T1000 (cell line): ENCODE data around the gene KRT73.

Experiments used
- DNase-seq: peaks from one replicate; lab custom pipeline; 2025; ENCODE audit warnings: mixed read lengths; lab: John Stamatoyannopoulos, UW

KRT73 gene

DNA sequence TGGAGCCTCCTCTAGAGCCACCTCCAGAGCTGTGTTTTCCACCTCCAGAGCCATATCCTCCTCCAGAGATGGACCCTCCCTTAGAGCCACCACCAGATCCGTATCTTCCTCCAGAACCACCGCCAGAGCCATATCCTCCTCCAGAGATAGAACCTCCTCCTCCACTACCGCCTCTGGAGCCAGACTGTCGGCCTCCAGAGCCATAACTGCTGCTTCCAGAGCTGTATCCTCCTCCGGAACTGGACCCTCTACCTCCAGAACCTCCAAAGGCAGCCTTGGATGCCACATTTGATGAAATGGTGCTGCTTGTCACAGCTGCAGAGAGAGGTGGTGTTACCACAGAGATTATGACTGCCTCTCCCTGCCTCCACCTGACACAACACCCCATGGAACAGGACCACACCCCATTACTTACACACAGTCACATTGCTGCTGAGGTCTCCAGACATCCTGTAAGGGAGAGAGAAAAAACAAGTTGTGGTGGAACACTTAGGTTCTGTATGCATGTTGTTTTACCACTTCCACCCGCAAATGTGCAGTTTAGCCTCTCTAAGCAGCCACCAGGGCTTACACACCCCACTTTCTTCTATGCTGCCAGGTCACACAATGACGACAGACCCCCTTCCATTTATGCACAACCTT, 26.9 kb upstream of the KRT73 start:
- no peak for DNase-seq

DNA sequence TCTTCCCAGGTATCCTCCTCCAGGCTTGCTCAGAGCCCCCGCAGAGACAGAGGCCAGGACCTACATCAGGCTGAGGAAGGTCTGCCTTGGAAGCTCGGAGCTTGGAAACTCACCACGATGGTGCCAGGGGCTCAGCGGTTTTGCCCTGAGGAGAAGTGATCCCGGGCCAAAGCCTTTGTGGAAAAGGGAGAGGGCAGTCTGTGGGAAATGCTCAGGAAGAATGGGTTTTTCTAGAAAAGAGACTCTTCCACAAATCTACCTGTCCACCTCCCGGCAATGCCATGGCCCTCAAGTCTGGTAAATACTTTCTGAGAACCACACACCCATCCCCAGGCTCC, 25.7 kb upstream of the KRT73 start:
- no peak for DNase-seq

DNA sequence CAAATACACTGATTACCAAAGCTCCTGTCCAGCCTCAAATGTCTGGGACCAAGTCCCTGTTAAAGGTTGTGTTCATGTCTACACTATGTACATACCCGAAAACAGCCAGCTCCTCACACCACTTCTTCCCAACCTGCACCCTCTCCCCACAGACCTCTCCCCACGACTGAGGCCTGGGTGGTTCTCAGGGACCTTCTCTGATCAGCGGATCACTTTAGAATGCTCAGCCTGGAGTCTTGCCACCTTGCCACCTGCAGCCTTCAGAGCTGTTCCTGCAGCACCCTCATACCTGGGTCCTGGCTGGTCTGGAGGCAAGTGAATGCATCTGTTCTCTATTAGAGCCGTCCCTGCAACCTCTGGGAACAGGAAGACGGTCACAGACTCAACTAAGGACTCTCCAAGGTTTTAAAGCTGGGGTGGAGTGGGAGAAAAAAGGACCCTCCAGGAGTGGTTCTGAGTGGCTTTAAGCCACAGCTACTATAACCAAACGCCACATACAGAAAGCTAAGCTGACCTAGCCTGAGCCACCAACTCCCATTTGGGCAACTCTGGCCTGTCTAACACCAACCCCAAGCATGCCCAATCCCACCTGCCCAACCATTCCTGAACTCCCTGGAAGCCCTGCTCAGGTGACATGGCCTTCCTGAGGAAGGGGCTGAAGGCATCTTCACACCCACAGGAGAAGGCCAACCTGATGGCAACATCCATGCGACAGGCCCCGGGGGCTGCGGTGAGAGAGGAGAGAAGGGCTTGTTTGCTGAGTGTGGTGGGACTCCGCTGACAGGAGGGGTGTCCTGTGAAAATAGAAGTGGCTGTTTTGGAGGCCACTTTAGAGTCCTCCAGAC, 25.1 kb upstream of the KRT73 start:
- no peak for DNase-seq

DNA sequence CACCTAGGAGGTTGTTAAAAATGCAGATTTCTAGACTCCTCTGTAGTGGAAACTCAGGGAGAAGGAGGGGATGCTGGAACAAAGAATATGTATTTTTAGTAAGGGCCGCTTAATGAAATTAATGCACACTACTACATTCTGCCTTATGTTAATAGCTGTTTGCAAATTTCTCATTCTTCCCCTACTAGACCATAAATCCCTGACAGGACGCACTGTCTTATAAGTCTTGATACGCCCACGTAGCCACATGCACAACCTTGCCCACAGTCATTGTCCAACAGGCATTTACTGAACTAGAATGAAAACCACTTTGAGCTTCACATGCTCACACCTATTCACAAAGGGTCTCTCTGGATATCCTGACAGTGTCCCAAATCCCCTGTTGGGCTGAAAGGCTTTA, 23.1 kb upstream of the KRT73 start:
- DNase-seq: no peak

DNA sequence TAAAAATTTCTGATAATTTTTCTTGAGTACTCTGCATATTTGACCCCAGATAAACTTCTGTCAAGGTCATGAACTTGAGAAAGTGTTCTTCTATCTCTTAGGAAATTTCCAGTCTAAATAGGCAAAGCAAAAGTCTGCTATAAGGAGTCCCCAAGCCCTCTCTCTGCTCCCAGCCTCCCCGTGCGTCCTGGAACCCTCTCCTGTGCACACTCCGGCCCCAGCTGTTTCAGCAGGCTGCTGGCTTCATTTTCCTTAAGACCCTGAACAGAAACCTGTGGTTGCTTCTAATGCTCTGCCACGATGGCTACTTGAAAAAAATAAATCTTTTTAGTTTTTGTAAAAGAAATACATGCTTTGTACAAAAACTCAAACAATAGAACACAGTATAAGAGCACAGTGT, 18.9 kb upstream of the KRT73 start:
- no peak for DNase-seq

DNA sequence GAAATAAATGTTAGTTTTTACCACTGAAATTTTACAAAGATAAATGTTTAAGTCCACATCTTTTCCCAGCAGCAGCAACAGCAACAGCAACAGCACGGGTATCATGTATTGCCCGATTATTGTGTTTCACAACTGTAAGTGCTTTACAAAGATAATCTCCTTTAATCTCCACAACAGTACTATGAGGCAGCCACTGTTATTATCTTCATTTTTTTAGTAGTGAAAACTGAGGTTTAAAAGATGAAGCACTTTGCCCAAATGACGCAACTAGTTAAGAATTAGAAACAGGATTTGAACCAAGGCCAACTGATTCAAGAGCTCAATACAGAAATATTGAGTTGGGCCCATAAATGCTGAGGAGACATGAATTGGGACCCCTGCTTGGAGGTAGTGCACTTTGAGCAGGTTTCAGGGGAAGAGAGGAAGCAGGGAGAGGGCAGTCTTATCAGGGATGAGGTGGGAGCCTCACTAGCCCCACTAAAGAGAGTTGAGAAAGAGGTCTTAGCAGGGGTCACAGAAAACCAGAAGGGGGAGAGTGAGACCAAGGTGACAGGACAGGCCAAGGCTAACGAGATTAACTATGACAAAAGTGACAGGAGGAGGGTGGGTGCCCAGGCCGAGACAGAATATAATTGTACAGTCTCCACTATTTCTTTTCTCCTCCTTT, 18.4 kb upstream of the KRT73 start:
- DNase-seq: no peak

DNA sequence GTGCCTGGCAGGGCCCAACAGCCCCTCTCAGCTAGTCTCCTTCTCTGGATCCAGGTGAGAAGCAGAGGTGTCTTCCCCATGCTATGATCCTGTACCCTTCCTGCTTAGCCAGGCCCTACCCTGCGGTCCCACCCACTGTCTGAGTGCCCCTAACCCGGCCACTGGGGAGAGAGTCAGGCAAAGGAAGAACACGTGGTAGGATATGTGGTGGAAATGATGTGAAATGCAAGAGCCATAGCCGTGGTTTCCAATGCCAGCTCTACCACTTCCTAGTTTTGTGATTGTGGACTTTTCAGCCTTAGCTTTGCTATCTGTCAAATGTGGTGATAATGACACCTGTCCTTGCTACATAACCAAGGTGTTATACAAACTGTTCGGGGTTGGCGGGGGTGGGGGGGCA, 17.8 kb upstream of the KRT73 start:
- no peak for DNase-seq

DNA sequence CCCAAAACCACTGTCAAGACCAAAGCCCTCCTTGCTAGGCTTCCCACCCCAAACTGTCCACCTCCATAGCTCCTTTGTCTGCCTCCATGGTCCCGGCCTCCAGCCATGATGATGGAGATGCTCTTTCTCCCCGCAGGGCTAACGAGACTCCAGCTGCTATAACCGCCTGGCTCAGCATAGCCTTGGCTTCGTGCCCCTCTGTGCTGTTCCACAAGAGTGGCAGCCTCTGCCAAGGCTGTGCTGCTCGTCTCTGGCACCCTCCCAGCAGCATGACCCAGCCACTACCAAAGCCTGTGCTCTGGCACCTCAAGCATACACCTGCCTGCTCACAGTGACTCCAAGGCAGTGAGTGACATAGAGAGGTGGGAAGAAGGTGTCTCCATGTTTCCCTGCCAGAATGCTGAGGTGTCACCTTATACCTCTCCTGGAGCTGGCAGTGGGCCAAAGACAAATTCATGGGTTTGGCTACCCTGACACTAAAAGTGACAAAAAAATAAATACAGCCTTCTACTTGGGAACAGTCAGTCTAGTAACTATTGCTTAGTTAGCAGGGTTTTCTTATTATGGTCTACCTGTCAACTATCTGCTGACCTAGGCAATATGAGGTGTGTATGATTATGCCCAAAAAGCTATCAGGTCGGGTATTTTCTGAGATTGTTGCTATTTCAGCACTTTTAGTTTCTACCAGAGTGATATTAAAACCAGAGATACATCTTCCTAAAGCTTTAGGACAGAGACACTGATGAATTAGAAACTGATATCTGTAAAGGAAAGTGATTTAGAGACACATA, 16.1 kb upstream of the KRT73 start:
- no peak for DNase-seq

DNA sequence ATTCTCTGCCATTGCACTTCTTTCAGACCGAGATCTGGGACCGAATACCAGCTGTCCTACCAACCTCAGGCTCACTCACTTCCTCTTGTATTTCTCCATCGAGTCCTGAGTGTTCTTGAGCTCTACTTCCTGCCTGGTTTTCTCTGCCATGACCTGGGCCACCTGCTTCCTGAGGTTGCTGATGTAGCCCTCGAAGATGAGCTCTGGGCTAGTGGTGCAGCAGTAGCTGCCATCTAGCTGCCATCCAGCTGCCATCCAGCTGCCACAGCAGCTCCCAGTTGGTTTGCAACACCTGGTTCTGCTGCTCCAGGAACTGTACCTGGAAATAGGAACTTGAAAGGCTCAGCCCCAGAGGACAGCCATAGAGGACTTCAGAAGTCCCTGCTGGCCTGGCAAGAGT, 15.0 kb upstream of the KRT73 start:
- DNase-seq: no peak

DNA sequence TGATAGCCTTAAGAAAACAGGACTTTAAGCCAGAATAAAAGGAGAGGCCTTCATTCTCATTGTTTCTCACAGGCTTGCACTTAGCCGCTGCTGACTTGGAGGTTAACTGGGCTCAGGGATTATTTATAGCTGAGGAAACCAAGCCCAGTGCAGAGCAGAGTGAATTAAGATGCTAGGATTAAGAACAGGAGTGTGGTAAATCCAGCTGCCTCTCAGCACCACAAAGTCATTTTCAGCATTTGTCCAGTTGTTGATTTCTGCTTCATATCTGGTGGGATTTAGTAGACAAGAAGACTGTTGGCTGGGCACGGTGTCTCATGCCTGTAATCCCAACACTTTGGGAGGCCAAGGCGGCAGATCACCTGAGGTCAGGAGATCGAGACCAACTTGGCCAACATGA, 14.3 kb upstream of the KRT73 start:
- DNase-seq: no peak

DNA sequence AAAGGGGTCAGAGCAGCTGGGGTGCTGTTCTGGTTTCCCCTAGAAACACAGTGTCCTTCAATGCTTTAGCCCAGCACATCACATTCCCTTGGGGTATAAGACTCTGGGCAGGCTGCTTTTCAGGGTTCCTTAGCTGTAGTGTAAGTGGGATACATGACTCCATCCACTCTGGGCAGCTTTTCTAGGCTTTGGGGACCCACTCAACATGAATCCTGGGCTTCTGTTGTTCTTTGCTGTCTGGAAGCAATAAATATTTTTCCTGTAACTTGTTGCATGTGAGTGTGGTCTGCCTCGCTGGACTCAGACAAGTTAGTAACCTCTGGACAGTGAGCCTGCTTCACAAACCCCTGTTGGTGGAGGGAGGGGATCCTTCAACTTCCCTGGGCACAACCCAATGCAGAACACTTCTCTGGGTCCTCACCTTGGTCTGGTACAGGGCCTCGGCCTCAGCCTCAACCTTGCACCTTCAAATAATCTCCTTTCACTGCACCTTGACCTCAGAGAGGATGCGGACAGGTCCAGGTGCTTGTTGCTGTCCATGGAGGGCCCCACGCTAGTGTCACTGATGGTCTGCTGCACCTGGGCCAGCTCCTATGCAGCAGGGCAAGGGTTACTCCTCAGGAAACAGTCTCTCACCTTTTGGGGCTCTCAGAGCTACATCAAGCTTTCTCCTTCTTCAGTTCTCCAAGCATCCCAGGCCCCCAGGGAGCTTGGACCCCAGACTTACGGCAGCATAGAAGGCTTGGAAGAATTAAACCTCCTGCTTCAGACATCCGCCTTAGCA, 13.5 kb upstream of the KRT73 start:
- DNase-seq: no peak

DNA sequence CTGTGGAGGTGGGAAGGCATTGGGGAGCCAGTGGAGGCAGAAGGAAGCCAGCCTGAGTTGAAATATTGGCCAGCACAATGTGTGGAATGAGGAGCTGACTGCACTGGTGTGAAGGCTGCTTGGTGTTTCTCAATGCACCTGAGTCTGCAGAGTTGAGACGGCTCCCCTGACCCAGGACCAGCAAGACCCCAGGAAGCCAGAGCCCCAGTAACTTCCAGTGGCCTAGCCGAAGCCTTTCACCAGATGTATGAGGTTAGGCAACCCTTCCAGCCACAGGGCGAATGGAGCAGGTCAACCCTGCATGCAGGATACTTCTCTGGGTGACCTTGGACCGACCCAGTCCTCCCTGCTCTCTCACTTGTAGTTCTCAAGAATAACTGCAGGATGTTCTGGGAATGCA, 12.9 kb upstream of the KRT73 start:
- DNase-seq: no peak

DNA sequence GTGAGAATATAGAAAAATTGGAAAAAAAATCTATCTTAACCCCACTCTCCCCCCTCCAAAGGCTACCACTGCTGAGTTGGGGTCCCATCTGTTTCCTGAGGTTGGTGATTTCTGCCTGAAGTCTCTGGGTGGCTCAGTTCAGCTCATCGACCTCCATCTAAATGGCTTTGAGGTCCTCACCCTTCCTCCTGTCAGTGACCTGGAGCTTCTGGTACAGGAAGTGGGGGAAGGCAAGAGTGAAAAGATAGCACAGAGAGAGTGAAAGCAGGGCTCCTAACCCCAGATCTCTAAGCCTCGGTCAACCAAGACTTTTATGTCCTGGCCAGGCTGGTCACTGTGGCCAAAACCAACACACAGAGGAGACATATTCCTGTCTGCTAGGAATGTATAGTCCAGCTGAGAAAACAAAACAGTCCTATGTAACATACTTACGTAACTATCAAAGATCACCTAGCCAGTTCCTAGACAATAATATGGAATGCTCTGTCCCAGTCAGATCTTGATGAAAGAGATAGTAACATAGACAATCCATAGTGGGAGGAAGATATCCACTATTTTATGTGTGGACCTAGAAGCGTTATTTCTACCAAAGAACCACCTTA, 12.3 kb upstream of the KRT73 start:
- no peak for DNase-seq

DNA sequence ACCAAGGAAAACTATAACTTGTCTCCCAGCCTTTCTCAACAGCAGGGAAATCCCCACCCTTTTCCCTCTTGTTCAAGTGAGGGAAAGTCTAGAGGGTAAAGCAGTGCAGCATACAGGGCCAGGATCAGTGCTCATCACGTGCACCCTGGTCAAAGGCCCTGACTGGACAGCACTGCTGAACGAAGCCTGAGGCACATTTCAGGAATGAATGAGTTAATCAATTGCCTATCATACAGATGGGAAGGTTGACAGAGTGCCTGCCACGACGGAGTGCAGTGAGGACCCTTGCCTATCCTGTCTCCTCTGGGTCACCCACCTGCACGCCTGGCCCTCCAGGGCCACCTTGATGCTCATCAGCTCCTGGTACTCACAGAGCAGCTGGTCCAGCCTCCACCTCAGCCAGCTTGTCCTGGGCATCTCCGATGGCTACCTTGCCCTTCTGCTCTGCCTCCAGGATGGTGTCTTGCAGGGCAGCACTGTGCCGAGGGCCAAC, 11.7 kb upstream of the KRT73 start:
- no peak for DNase-seq

DNA sequence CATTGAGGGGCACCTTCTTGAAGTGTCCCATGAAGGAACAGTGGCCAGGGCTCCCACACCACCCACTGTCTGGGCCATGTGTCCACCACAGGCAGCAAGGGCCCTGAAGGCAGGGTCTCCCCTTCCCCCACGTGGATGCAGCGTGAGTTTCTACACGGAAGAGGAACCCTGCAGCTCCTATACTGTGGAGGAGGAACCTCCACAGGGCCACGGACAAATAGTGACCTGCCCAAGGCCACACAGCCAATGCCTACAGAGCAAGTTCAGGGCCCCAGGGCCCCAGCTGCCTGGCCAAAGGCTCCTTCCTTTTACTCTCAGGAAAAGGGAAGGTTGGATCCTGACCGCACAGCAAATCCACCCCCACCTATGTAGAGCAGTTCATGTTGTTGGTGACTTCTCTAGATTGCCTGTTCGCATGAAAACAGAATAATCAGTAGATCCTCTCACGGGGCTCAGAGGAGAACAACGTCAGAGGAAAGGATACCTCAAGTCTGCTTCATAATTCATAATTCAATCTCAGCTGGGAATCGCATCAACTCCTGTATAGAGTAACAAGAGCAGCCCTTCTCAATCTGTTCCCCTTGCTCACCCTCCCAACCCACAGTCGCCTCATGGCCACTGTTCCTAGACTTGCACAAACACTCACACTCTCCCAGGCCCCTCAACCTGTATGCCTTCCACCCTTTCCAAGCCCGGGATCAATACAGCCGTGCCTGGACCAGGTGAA, 11.1 kb upstream of the KRT73 start:
- no peak for DNase-seq

DNA sequence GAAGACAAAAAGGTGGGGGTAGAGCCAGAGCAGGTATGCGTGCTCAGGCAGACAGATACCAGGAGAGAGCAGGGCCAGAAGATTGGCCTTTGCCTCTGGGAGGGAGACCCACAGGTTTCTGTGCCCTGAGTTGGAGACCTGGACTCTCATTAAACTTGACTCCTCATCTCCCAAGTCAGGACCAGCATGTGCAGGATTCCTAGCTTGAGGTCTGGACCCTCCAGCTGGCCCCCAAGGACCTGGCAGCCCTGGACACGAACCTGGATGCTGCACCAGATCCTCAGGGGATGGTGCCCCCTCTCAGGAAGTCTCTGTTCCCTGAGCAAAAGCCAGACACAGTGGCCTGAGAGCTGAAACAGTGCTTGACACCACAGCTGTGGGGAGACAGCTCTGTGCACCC, 10.5 kb upstream of the KRT73 start:
- DNase-seq: no peak

DNA sequence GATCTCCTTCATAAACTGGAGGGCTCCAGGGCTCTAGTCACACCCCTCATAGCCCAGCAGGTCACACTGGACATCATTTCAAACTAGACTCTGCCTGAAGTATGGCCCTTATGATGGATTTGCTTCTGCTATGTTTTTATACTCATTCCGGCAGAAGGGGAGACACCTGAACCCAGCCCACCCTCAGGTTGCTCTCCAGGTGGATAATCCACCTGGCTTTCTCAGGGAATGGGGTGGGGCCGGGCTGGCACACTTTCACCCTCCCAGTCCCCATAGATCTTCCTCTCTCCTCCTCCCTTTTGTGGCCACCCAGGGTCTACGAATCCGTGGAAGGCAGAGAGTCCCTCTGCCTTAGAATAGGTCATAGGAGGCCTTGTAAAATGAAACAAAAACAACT, 9.8 kb upstream of the KRT73 start:
- DNase-seq: no peak

DNA sequence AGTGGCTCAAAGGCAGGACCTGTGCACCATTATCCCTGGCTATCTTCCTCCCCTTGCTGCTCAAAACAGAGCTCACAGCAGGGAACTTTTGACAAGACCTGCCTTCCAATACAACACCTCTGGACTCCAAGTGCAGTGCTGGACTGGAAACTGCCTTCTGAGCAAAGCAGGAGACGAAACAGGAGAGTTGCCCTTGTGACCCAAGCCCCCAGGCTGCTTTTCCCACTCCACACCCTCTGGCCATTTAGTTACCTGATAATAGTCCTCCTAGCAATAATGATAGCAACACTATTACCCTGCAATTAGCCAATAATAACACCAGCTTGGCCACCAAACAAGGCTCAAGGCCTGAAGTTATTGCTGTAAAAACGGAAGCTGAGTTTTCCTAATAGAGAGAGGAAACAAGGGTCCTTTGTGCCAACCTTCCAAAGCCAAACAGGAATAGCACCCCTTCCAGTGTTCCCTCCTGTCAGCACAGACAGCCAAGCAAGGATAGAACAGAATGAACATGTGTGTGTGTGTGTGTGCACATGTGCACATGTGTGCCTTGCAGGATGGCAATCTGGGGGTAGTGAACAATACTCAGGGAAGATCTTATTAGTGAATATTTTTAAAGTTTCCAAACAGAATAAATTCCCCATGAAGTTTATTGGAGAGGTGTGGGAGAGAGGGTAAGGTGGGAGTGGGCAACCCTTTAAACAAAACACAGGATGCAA, 9.2 kb upstream of the KRT73 start:
- DNase-seq: no peak

DNA sequence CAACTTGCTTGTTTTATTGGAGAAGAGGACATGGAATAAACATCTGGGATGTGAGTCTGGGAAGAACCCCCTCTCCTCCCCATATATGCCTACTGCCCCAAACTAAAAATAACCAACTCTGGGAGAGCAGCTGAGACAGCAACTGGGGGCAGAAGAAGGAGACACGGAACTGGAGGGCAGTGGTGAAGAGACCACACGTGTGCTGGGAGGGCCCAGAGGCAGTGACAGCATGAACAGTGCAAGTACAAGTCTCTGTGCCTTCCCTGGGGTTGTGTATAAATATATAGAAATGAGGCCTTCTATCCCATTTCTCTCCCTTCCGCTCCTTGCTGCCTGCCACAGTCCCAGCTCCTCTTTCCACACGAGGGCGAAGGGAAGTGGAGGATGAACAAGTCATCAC, 4.0 kb upstream of the KRT73 start:
- no peak for DNase-seq

DNA sequence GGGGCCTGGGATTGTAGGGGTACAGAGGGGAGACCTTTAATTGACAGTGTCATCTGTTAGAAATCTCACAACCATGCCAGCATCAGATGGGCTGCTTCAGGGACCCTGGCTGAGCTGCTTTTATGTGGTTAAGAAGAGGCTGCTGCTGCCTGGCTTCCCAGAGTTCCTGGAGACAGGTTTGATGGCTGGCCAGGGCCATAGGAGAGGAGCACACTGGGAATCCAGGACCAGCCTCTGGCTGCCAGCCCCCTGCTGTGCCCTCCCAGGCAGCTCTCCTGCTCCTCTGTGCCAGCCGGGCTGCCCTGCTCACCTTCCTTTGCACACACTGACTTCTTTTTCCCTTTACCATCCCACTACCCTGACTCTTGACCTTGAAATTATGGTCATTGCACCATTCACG, 507 bp upstream of the KRT73 start:
- DNase-seq: no peak
